HK-2 (cell line): Measurements from ENCODE around the gene TPM2.
A peak's percentile ranks its signal among the peaks of the same experiment; 100 is the strongest.
"Not testable (repeated sequence)": the region's sequence is repeated elsewhere in the genome, so short reads cannot be mapped to it uniquely, and the experiment has no call there.

Experiments
- DNase-seq: peaks from one replicate; pipeline ENCODE4 v3.0.0-alpha.2; 2018; ENCODE audit not compliant: unreplicated experiment

The TPM2 gene

DNA sequence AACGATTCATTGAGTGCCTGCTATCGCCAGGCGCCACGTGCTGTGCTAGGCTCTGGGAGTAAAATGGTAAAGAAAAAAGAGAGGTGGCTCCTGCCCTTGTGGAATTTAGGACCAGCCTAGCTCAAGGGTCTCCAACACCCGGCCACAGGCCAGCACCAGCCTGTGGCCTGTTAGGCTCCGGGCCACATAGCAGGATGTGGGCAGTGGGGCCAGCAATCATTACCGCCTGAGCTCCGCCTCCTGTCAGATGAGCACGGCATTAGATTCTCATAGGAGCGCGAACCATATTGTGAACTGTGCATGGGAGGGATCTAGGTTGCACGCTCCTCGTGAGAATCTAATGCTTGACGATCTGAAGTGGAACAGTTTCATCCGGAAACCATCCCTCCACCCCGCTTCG lies 33.4 kb downstream of the TPM2 start:
- DNase-seq = no peak

DNA sequence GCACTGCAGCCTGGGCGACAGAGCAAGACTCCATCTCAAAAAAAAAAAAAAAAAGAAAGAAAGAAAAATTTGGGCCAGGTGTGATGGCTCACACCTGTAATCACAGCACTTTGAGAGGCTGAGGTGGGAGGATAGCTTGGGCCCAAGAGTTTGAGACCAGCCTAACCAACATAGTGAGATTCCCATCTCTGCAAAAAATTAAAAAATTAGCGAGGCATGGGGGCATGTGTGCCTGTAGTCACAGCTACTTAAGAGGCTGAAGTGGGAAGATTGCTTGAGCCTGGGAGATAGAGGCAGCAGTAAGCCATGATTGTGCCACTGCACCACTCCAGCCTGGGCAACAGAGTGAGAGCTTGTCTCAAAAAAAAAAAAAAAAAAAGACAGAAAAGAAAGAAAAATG lies 36.1 kb downstream of the TPM2 start:
- DNase-seq = no peak

DNA sequence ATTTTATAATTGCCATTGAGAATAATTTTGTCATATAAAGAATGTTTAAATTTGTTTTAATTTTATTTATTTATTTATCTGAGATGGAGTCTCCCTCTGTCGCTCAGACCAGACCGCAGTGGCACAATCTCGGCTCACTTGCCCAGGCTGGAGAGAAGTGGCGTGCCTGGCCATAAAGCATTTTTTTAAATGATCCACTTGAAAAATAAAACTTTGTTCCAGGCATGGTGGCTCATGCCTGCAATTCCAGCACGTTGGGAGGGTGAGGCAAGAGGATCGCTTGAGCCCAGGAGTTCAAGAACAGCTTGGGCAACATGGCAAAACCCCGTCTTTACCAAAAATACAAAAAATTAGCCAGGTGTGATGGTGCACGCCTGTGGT lies 36.9 kb downstream of the TPM2 start:
- no peak for DNase-seq

DNA sequence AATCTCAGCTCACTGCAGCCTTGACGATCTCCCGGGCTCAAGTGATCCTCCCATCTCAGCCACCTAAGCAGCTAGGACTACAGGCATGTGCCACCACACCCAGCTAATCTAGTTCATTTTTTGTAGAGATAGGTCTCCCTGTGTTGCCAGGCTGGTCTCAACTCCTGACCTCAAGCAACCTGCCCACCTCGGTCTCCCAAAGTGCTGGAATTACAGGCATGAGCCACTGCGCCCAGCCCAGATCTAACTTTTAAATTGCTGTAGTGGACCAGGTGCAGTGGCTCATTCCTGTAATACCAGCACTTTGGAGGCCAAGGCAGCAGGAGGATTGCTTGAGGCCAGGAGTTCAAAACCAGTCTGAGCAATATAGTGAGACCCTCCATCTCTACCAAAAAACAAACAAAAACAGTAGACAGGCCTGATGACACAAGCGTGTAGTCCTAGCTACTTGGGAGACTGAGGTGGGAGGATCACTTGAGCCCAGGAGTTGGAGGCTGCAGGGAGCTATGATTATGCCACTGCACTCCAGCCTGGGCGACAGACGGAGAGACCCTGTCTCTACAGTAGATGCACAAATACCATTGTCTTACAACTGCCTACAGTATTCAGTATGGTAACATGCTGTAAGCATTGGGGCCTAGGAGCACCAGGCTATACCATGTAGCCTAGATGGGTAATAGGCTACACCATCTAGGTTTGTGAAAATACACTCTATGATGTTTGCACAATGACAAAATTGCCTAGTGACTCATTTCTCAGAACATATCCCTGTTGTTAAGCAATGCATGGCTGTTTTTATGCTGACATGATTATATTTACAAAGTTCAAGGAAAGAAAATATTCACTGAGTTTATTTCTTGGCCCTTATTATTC lies 37.5 kb downstream of the TPM2 start:
- no peak for DNase-seq

DNA sequence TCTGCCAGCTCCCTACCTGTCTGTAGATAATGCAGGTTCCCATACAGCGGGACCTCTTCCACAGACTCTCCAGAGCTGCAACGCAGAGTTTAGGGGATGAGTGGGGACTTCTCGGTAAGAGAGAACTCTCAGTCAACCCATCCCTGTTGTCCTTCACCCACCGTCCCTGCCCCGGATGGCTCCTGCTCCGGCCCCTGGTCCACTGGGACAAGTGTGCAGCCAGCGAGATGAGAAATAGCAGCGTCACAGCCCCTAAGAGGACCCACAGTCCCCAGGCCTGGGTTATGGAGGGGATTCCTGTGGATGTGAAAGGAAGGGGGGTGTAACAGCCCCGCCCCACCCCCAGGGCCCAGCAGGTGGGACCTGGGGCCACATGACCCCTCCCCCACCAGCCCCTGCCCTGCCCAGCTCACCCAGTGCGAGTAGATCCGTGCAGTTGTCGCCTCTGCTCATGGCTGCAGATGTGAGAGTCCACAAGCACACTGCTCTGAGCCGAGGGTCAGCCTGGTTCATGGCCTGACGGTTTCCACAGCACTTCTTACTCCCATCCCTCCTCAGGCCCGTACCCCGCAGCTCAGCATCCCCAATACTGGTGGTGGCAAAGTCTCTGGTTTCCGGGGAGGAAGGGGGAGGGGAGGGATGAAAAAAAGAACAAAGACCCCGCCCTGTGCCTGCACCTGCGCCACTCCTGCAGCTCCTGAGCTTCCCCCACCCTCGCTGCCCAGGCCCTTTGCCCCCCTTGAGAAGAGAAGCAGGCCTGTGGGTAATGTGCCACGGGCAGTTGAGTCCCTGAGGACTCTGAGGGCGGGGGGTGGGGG lies 39.2 kb downstream of the TPM2 start, which contains the start of gene SIT1:
Gene SIT1 (minus strand): TSS at position 591 of the 818 bp plus-strand sequence. CDS start 78 bp downstream, at position 513.
- DNase-seq = no peak

DNA sequence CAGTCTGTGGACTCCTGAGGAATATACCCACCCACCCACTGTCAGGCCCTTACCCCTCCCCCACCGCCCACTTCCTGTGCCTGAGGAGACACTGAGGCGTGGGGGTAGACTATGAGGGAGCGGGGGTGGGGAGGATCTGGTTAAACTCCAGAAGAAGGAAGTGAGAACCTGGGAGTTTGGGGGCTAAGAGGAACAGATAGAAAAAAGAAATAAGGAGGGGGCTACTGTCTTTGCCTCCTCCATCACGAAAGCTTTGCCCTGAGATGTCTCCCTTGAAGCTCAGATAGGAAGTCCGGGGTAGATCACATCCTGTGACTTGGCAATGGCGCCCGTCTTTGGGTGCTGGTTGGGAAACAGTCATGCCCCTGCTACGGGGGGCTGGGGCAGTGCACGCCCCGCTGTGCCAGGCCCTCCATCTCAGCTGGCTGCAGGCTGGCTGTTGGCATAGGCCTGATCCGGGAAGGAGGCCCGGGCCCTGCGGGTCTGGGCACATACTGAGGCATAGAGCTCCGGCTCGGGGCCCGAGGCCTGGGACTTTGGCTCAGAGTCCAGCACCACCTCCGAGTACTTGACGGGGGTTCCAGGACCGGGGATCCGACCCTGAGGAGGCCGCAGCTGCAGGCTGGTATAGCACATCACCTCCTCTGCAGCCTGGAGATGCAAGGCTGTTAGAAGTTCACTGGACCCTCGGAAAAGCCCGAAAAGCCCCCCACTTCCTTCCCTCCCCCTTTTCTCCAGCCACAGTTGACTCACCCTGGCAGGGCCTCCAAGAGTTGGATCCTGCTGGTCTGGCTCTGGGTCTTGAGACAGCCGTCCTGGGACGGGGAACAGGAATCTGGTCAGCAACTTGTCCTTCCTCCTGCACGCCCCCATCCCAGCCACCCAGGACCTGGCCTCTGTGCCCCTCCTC lies 40.0 kb downstream of the TPM2 start:
- DNase-seq = no peak

DNA sequence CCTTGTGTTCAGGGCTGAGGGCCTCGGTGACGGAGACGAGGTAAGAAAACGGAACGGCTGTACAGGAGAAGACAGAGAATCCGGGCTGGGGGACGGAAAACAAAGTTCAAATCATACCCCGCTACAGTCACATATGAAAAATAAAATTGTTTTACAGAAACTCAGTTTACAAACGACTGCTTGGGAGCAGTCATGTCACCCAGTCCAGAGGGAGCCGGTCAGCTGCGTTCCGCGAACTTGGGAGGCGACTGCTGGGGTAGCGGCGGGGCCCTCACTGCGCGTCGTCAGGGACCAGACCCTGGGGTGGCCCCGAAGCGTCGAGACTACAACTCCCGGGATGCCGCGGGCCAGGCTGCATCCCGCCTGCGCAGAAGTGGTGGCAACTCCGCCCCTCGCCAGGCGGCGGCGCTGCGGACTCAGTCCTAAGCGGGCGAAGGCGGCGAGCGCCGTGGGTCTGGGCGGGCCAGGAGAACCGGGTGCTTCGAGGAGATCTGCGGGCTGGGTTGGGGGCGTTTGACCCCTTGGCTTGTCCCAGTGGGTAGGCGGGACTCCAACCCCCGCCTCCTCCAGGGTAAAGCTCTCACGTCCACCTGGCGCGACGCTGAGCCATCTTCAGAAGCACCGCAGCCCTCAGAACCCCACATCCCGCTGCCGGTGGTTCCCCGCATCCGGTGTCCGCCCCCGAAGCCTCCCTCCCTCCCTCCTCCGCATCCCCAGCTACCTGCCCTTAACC lies 43.0 kb downstream of the TPM2 start:
- peak; percentile 85 for DNase-seq

DNA sequence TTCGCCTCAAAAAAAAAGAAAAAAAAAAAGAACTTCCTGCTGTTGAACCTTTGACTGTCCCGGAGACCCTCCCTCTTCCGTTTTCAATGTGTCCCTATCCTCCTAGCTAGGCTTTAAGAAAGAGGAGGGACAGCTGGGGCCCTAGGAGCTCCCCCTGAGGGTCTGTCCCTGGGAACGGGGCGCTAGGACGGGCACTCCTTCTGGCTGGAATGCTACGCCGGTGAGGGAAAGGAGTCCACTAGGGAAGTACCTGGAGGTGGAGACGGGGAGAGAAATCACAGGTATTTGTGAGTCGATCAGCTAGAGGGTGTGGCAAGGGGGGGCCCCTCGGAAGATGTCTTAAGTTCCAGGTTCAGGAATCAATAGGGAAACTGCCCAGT lies 43.6 kb downstream of the TPM2 start:
- peak; percentile 50 for DNase-seq

DNA sequence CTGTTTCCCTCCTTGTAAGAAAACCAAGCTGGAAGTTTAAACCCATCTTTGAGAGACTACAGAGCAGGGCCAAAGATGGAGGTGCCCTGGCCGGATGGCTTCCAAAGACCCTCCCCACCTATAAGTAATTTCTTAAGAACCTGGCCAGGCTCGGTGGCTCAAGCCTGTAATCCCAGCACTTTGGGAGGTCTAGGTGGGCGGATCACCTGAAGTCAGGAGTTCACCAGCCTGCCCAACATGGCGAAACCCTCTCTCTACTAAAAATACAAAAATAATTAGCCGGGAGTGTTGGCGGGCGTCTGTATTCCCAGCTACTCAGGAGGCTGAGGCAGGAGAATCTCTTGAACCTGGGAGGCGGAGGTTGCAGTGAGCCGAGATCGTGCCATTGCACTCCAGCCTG lies 44.0 kb downstream of the TPM2 start:
- DNase-seq = not testable (repeated sequence)

DNA sequence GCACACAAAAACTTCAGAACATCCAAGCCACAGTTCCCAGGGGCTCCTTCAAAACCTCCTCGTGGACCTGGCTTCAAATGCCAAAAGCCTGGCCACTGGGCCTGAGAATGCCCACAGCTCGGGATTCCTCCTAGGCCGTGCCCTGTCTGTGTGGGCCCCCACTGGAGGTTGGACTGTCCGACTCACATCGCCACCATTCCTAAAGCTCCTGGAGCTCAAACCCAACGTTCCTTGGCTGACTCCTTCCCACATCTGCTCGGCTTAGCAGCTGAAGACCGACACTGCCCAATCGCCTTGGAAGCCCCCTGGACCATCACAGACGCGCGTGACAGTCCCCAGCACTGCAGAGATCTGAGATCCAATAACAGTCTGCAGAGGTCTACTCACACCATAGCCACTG lies 46.7 kb downstream of the TPM2 start:
- DNase-seq = no peak

DNA sequence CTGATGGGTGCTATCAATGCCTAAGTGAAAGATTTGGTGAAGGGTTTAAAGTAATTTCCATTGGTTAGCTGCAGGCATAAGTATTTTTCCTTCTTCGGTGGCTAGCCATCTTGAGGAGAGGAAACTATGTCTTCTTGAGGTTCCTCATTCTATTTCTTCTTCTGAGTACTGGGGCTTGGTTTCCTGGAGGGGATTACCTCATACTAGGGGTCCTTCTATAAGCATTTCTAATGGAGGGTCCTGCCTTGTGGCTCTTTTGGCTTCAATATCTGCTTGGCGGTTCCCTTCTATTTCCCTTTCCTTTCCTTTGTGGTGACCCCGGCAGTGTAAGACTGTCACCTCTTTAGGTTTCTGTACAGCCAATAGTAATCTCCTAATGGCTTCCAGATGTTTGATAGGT lies 48.2 kb downstream of the TPM2 start:
- not testable (repeated sequence) for DNase-seq

DNA sequence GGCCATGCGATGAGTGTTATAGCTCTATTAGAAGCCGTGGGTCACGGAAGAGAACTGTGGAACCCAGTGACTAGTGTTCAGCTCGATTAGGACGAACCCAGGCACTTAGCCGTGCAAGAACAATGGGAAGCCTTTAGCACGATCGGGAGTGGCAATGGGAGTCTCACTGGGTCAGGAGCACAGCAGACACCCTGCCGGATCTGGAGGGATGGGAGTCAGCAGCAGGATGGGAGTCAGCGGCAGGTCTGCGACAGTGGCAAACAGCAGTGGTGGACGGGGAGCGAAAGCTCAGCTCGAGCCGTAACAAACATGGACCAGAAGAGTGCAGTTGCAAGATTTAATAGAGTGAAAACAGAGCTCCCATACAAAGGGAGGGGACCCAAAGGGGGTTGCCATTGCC lies 49.3 kb downstream of the TPM2 start:
- DNase-seq = not testable (repeated sequence)

DNA sequence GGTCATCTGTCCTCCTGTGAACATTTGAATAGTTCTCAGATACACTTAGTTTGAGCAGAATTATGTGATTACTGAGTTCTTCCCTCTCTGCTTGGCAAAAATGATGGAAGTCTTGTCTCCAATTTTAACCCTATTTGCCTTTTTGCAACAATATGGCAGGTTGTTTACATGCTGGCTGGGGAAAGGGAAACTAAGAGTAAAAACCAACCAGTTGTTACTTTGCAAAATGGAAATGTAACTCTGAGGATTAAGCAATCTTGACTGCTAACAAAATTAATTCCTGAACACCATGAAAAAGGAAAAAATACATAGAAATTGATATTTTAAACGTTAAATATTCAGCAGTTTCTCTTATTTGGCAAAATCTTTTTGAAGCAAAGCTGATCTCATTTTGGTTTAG lies 50.1 kb downstream of the TPM2 start:
- no peak for DNase-seq

DNA sequence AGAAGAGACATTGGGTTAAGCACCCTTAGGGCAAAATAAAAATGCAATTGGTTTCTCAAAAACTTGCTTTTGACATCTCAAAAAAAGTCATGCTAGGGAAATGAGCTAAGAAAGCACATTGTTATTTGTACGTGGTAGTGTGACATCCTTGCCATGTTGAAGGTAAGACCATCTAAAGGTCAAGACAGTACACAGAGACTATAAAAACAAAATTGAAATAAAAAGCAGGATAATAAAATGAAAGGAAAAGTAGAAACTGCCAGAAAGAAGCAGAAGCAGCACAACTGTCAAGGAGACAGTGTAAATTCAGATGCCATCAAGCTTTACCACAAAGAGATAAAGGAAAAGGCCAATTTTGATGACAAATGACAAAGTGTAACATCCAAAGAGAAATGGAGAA lies 50.5 kb downstream of the TPM2 start:
- DNase-seq = not testable (repeated sequence)

DNA sequence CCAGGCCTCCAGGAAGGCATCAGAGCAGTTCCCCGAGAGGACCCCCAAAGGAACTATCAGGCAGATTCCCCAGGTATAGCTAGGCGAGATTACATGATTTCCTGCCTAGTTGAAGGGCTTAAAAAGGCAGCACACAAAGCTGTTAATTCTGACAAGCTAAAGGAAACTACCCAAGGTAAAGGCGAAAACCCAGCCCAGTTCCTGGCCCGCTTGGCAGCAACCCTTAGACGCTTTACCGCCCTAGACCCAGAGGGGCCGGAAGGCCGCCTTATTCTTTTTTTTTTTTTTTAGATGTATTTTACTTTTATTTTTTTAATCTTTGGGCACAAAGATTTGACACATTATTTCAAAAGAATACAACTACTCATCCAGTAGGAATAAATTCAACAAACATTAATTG lies 51.0 kb downstream of the TPM2 start:
- DNase-seq = not testable (repeated sequence)

DNA sequence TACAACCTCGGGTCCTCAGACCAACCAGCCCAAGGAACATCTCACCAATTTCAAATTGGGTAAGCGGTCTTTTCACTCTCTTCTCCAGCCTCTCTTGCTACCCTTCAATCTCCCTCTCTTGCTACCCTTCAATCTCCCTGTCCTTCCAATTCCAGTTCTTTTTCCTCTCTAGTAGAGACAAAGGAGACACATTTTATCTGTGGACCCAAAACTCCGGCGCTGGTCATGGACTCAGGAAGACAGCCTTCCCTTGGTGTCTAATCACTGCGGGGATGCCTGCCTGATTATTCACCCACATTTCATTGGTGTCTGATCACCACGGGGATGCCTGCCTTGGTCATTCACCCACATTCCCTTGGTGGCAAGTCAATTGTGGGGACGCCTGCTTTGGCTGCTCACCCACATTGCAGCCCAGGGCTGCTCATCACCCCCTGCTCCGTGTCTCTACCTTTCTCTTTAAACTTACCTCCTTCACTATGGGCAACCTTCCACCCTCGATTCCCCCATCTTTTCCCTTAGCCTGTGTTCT lies 52.2 kb downstream of the TPM2 start:
- not testable (repeated sequence) for DNase-seq

DNA sequence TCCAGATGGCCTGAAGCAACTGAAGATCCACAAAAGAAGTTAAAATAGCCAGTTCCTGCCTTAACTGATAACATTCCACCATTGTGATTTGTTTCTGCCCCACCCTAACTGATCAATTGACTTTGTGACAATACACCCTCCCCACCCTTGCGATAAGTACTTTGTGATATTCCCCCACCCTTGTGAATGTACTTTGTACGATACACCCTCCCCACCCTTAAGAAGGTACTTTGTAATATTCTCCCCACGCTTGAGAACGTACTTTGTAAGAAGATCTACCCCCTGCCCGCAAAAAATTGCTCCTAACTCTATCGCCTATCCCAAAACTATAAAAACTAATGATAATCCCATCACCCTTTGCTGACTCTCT lies 52.9 kb downstream of the TPM2 start:
- not testable (repeated sequence) for DNase-seq

DNA sequence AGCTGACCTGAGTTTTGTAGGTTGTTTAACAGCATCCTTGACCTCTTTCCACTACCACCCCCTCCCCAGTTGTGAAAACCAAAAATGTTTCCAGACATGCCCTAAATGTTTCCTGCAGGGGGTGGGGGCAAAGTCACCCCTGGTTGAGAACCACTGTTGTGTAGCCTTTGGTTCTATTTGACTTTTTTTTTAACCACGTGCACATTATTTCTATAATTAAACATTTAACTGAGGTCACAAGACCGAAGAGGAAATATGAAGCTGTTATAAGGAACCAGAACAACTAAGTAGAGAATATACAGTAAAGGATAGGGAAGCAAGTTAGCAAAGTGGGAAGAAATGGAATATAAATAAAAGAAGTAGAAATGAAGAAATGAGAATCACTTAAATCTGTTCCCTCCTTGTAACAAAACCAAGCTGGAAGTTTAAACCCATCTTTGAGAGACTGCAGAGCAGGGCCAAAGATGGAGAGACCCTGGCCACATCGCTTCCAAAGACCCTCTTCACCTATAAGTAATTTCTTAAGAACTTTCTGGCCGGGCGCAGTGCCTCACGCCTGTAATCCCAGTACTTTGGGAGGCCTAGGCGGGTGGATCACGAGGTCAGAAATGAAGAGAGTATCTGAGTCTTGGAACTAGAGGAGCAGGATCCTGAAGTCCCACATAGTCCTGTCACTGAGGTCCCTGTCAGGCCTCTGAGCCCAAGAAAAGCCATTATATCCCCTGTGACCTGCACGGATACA lies 53.4 kb downstream of the TPM2 start:
- no peak for DNase-seq

DNA sequence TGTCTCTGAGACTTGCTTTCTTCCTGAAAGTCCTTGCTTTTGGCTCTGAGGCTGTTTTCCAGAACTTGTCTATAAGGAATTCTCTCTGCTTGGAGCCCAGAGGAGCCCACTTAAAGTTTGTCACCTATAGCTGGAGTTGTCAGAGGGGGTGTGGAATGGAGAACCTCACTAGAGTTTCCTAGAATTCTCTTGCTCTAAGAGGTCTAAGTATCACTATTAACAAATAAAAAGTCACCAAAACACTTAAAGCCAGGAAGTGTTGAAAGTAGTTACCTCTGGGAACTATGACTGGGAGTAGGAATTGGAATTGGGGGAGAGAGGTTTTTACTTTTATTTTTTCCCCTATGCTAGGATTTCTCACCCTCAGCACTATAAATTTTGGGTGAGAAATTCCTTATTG lies 54.0 kb downstream of the TPM2 start:
- DNase-seq = no peak
